SK-N-SH (cell line): ENCODE data around the gene INTS14. TPM values are rescaled to one million over a fixed set of nuclear protein-coding genes. Genes with fewer than 3 reads are reported as not detected.

ENCODE experiments used
- CTCF ChIA-PET: fragments of 300-600, 350-600 bp; formaldehyde crosslinking; extraction: SDS; loops from one replicate; lab custom pipeline; 2021; lab: Yijun Ruan, JAX
- POLR2A ChIA-PET: fragments of 350-600 bp; sonication (Branson Sonifier 250); formaldehyde crosslinking; extraction: SDS; loops from one replicate; lab custom pipeline; 2020; ENCODE audit warnings: antibody characterized with exemption, inconsistent platforms; lab: Yijun Ruan, JAX
- DNase-seq: peaks from one replicate; pipeline ENCODE4 v3.0.0; 2012
- H2AFZ ChIP-seq: fragments of 200-600 bp; sonication (generic); 2 replicates; pipeline ENCODE4 v1.8.1; 2016; ENCODE audit warnings: antibody characterized with exemption, mild to moderate bottlenecking, low read depth
- H3F3A ChIP-seq: fragments of 200-600 bp; sonication (generic); replicated peaks from 2 replicates; pipeline ENCODE3; 2016; ENCODE audit warnings: antibody characterized with exemption, mild to moderate bottlenecking; ENCODE audit not compliant: insufficient read depth
- H3K27ac ChIP-seq, 2 experiments: fragments of 200-500 bp in 1 of 2; fragments of 200-600 bp in 1 of 2; sonication (Bioruptor generic) in 1 of 2; sonication (generic), shearing (Covaris generic) in 1 of 2; 2 replicates each; pipeline versions ENCODE4 v1.5.1 to v1.6.1; 2014 to 2016; ENCODE audit warnings: low read depth in 2 of 2, inconsistent platforms in 1 of 2, low read length in 1 of 2, mild to moderate bottlenecking in 1 of 2, mixed read lengths in 1 of 2
- H3K27me3 ChIP-seq: fragments of 200-600 bp; sonication (generic), shearing (Covaris generic); 2 replicates; pipeline ENCODE4 v1.6.1; 2016; ENCODE audit warnings: mixed run types; ENCODE audit not compliant: insufficient read depth
- H3K36me3 ChIP-seq, 2 experiments: fragments of 200-500 bp in 1 of 2; fragments of 200-600 bp in 1 of 2; sonication (Bioruptor generic) in 1 of 2; sonication (generic) in 1 of 2; replicated peaks in 1 of 2; 2 replicates each; pipeline versions ENCODE3 to v1.5.1; 2014 to 2016; ENCODE audit warnings: low read length in 1 of 2, mild to moderate bottlenecking in 1 of 2; ENCODE audit not compliant: insufficient read depth in 2 of 2, control insufficient read depth in 1 of 2
- H3K4me1 ChIP-seq, 2 experiments: fragments of 200-500 bp in 1 of 2; fragments of 200-600 bp in 1 of 2; sonication (Bioruptor generic) in 1 of 2; sonication (generic), shearing (Covaris generic) in 1 of 2; 2 replicates each; pipeline versions ENCODE4 v1.5.1 to v1.6.1; 2014 to 2016; ENCODE audit warnings: low read depth in 1 of 2, low read length in 1 of 2, mixed run types in 1 of 2; ENCODE audit not compliant: insufficient read depth in 2 of 2, control insufficient read depth in 1 of 2
- H3K4me2 ChIP-seq: fragments of 200-600 bp; sonication (generic), shearing (Covaris generic); 2 replicates; pipeline ENCODE4 v1.6.1; 2017; ENCODE audit warnings: mixed run types
- H3K4me3 ChIP-seq, 2 experiments: fragments of 200-500 bp in 1 of 2; fragments of 200-600 bp in 1 of 2; sonication (Bioruptor generic) in 1 of 2; sonication (generic), shearing (Covaris generic) in 1 of 2; 2 replicates each; pipeline versions ENCODE4 v1.5.1 to v1.8.1; 2014 to 2016; ENCODE audit warnings: low read depth in 2 of 2, inconsistent platforms in 1 of 2, low read length in 1 of 2, mild to moderate bottlenecking in 1 of 2, mixed read lengths in 1 of 2, moderate library complexity in 1 of 2
- H3K79me2 ChIP-seq: fragments of 200-600 bp; sonication (generic); 2 replicates; pipeline ENCODE4 v1.8.1; 2017; ENCODE audit warnings: mild to moderate bottlenecking; ENCODE audit not compliant: insufficient read depth
- H3K9ac ChIP-seq: fragments of 200-600 bp; sonication (generic); 2 replicates; pipeline ENCODE4 v1.6.1; 2017; ENCODE audit warnings: mixed run types
- H3K9me2 ChIP-seq: fragments of 200-600 bp; sonication (generic); 2 replicates; pipeline ENCODE4 v1.6.1; 2017; ENCODE audit warnings: mixed run types
- H3K9me3 ChIP-seq: fragments of 200-600 bp; sonication (generic); 2 replicates; pipeline ENCODE4 v1.6.1; 2017; ENCODE audit warnings: mixed run types, mild to moderate bottlenecking, moderate library complexity
- H4K20me1 ChIP-seq: fragments of 200-600 bp; sonication (generic); 2 replicates; pipeline ENCODE4 v1.6.1; 2017; ENCODE audit warnings: mild to moderate bottlenecking, mixed run types; ENCODE audit not compliant: insufficient read depth
- EP300 ChIP-seq, 2 experiments: IDR thresholded peaks; 2 replicates each; pipeline versions ENCODE4 v1.4.0 to v1.6.1; 2012; ENCODE audit warnings: borderline replicate concordance in 1 of 2, low read depth in 1 of 2, low read length in 1 of 2
- FOSL2 ChIP-seq: IDR thresholded peaks from 2 replicates; pipeline ENCODE4 v1.4.0; 2012; ENCODE audit warnings: low read depth, mild to moderate bottlenecking, moderate library complexity, borderline replicate concordance
- FOXJ3 ChIP-seq: sonication (generic); formaldehyde crosslinking; IDR thresholded peaks from 2 replicates; pipeline ENCODE4 v1.5.1; 2020; ENCODE audit warnings: mild to moderate bottlenecking, missing genetic modification reagents
- GABPA ChIP-seq: IDR thresholded peaks from 2 replicates; pipeline ENCODE4 v1.4.0; 2012; ENCODE audit warnings: low read depth, mild to moderate bottlenecking
- IRF3 ChIP-seq: fragments of 150-350 bp; IDR thresholded peaks from 2 replicates; pipeline ENCODE4 v1.6.1; 2016; ENCODE audit warnings: mild to moderate bottlenecking, low read depth, low read length
- JUND ChIP-seq: IDR thresholded peaks from 2 replicates; pipeline ENCODE4 v1.4.0; 2012
- MEF2A ChIP-seq: IDR thresholded peaks from 2 replicates; pipeline ENCODE4 v1.4.0; 2012; ENCODE audit warnings: low read depth, borderline replicate concordance
- NFIC ChIP-seq: IDR thresholded peaks from 2 replicates; pipeline ENCODE4 v1.4.0; 2012; ENCODE audit warnings: borderline replicate concordance
- PBX3 ChIP-seq: IDR thresholded peaks from 2 replicates; pipeline ENCODE4; 2012
- POLR2AphosphoS5 ChIP-seq: IDR thresholded peaks from 2 replicates; pipeline ENCODE4 v1.6.1; 2012; ENCODE audit warnings: low read depth, low read length
- RAD21 ChIP-seq: IDR thresholded peaks from 2 replicates; pipeline ENCODE4 v1.6.1; 2012; ENCODE audit warnings: mild to moderate bottlenecking, low read length
- RCOR1 ChIP-seq: fragments of 150-350 bp; IDR thresholded peaks from 2 replicates; pipeline ENCODE4 v1.6.1; 2017; ENCODE audit warnings: antibody characterized with exemption, low read length
- RXRA ChIP-seq: IDR thresholded peaks from 2 replicates; pipeline ENCODE4 v1.4.0; 2012; ENCODE audit warnings: low read depth, mild to moderate bottlenecking, borderline replicate concordance
- TAF1 ChIP-seq: IDR thresholded peaks from 2 replicates; pipeline ENCODE4 v1.6.1; 2012; ENCODE audit warnings: low read depth, mild to moderate bottlenecking, low read length, moderate library complexity, borderline replicate concordance
- TCF12 ChIP-seq: IDR thresholded peaks from 2 replicates; pipeline ENCODE4 v1.4.0; 2012
- USF1 ChIP-seq: IDR thresholded peaks from 2 replicates; pipeline ENCODE4 v1.4.0; 2012; ENCODE audit warnings: low read depth, borderline replicate concordance
- USF2 ChIP-seq: fragments of 150-350 bp; IDR thresholded peaks from 2 replicates; pipeline ENCODE4 v1.6.1; 2017; ENCODE audit warnings: antibody characterized with exemption, low read length, low read depth, borderline replicate concordance
- WGBS: methylation state at CpG from one replicate; pipeline ENCODE4 v1.1.6; 2017; ENCODE audit warnings: low lambda C conversion rate; 5-methylcytosine and 5-hydroxymethylcytosine counted together
- polyA plus RNA-seq, 3 experiments: library from polyadenylated mRNA; depleted of rRNA; stranded (reverse); fragments of >200 nt; gene quantifications; 2 replicates each; pipeline ENCODE4 v1.2.3, GENCODE V29; 2012
- TF ChIP-seq, protein P1 (sequence below): IDR thresholded peaks from 2 replicates; pipeline ENCODE4 v1.6.1; 2012; ENCODE audit warnings: mild to moderate bottlenecking, low read depth, low read length, moderate library complexity

INTS14 gene
- polyA plus RNA-seq, 1 of the 3 experiments (the other 2 are of a cell fraction) = 44.9 TPM

GRCh38 chr15:65650312-65651041 lies 39.5 kb upstream of the INTS14 start:
- no peak overlapping the region for H3K9ac ChIP-seq
- POLR2A ChIA-PET = no interaction called here
- peaks cover 11% of the 10 kb centered on the region for H3F3A ChIP-seq
- no peaks in the 10 kb centered on the region for H3K27me3 ChIP-seq
- H3K27ac ChIP-seq = no peak overlapping the region
- no peak overlapping the region for H2AFZ ChIP-seq
- peaks cover 5 to 18% of the 10 kb centered on the region in 2 experiments; a peak in 3 of 4 replicates for H3K4me1 ChIP-seq
- TF ChIP-seq GABPA = no peak
- TF ChIP-seq, protein P1, sequence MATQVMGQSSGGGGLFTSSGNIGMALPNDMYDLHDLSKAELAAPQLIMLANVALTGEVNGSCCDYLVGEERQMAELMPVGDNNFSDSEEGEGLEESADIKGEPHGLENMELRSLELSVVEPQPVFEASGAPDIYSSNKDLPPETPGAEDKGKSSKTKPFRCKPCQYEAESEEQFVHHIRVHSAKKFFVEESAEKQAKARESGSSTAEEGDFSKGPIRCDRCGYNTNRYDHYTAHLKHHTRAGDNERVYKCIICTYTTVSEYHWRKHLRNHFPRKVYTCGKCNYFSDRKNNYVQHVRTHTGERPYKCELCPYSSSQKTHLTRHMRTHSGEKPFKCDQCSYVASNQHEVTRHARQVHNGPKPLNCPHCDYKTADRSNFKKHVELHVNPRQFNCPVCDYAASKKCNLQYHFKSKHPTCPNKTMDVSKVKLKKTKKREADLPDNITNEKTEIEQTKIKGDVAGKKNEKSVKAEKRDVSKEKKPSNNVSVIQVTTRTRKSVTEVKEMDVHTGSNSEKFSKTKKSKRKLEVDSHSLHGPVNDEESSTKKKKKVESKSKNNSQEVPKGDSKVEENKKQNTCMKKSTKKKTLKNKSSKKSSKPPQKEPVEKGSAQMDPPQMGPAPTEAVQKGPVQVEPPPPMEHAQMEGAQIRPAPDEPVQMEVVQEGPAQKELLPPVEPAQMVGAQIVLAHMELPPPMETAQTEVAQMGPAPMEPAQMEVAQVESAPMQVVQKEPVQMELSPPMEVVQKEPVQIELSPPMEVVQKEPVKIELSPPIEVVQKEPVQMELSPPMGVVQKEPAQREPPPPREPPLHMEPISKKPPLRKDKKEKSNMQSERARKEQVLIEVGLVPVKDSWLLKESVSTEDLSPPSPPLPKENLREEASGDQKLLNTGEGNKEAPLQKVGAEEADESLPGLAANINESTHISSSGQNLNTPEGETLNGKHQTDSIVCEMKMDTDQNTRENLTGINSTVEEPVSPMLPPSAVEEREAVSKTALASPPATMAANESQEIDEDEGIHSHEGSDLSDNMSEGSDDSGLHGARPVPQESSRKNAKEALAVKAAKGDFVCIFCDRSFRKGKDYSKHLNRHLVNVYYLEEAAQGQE = no peak
- no peak for TF ChIP-seq TCF12
- no peak for TF ChIP-seq USF1
- TF ChIP-seq FOSL2 = no peak
- TF ChIP-seq IRF3 = no peak
- no peak for TF ChIP-seq MEF2A
- no peak for TF ChIP-seq RXRA
- no peak for TF ChIP-seq POLR2AphosphoS5
- TF ChIP-seq NFIC = no peak
- TF ChIP-seq EP300 (IDR thresholded peaks at IDR 0.05; ENCODE audit: borderline replicate concordance in 1 of 2, low read depth in 1 of 2, low read length in 1 of 2) = no peak
- no peak for TF ChIP-seq JUND
- no peak for TF ChIP-seq PBX3
- TF ChIP-seq FOXJ3 (CRISPR knock-in tag) = no peak
- TF ChIP-seq RCOR1 = no peak
- TF ChIP-seq USF2 = no peak
- TF ChIP-seq TAF1 = no peak
- no peak for TF ChIP-seq RAD21
- TF ChIP-seq, all 33 proteins: peak for 0
- WGBS = 91% methylated on average over 12 of the region's 12 CpGs
- Histone ChIP-seq H3K9me3 (no peaks in the 10 kb centered on the region), H3K79me2 (no peaks in the 10 kb centered on the region), H4K20me1 (no peaks in the 10 kb centered on the region), H3K4me3 (no peak overlapping the region), H3K4me2 (no peak overlapping the region), H3K9me2 (no peaks in the 10 kb centered on the region), H3K36me3 (peaks cover 3 to 7% of the 10 kb centered on the region in 2 experiments)
- no peak for DNase-seq
- CTCF ChIA-PET = interaction anchor here (0.6 to 3.0 kb wide), 6 partner anchors 8 to 250 kb away, joined by 3 to 22 read pairs (median 6); no protein-coding TSS in a partner anchor
